HG03520 (cell line): ENCODE data around the gene NSG1.

Source experiments
- ATAC-seq: cut with Tn5 transposase; IDR thresholded peaks from one replicate; pipeline ENCODE4 v1.9.1; 2021; ENCODE audit warnings: mild to moderate bottlenecking, moderate library complexity; ENCODE audit not compliant: unreplicated experiment

The NSG1 gene

GRCh38 chr4:4430492-4431195 is 43.7 kb downstream of the NSG1 start:
- peak; percentile 74 for ATAC-seq

DNA sequence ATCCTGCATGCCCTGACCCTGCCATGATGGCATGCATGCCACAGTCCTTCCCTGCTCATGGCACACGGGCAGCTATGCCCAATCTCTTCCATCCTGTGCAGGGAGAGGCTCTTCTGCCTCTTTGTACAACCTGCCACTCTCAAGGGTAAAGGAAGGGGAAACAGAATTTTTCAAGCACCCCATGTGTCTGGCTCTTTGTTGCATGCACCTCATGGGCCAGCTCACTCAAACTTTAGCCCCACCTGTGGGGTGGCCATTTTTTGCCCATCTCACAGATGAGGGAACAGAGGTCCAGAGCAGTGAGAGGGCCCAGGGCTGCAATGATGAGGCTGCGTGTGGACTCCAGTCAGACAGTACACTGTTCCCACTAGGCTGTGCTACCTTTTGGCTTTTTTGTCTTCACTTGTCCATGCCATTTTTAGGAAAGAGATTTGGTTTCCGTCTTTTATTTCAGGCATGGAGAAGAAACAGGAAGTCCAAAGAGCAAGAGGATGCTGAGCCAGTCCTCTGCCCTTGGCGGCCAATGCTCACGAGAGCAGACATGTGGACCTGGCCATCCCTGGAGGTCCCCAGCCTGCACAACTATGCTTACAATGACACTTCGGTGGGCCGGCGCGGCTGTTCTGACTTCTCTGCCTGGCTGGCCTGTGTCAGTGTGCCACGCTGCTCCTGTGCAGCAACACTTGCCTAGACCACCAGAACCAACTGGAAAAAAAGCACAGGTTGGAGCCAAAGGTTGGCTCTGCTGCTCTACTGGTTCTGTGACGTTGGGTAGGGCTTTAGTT is 45.6 kb downstream of the NSG1 start:
- ATAC-seq = no peak

GRCh38 chr4:4433941-4434340 is 47.0 kb downstream of the NSG1 start:
- ATAC-seq = no peak

GRCh38 chr4:4436244-4436823 is 49.4 kb downstream of the NSG1 start:
- no peak for ATAC-seq

- ATAC-seq = no peak
Measured at GRCh38 chr4:4437798-4438470, 51.0 kb downstream of the NSG1 start.

DNA sequence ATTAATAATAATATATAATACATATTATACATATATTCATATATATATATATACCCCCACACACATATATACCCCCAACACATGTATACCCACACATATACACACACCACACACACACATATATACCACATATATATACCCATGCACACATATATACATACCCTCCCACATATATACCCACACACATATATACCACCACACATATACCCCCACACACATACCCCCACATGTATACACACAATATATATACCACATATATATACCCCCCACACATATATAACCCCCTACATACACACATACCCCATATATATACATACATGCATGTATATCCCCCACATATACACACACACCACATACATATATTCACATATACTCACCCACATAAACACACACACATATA is 52.0 kb downstream of the NSG1 start:
- ATAC-seq = no peak

GRCh38 chr4:4439782-4440181 is 52.9 kb downstream of the NSG1 start:
- no peak for ATAC-seq

- no peak for ATAC-seq
Measured at GRCh38 chr4:4440333-4441061, 53.6 kb downstream of the NSG1 start.

GRCh38 chr4:4443821-4444220 is 56.9 kb downstream of the NSG1 start:
- ATAC-seq = no peak

DNA sequence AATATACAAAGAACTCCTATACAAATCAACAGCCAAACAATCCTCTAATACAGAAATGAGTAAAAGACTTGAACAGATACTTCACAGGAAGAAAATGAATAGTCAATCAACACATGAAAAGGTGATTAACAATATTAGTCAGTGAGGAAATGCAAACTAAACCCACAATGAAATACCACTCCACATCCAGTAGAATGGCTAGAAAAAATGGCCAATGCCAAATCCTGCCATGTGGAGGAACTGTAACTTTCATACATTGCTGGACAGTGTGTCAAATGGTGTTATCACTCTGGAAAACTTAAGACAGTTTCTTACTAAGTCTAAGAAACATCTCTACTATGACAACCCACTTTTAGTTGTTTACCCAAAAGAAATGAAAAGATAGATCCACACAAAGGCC is 59.5 kb downstream of the NSG1 start:
- no peak for ATAC-seq

GRCh38 chr4:4455210-4455865 is 68.4 kb downstream of the NSG1 start:
- no peak for ATAC-seq

- ATAC-seq = no peak
Measured at GRCh38 chr4:4456351-4456750, 69.4 kb downstream of the NSG1 start.

DNA sequence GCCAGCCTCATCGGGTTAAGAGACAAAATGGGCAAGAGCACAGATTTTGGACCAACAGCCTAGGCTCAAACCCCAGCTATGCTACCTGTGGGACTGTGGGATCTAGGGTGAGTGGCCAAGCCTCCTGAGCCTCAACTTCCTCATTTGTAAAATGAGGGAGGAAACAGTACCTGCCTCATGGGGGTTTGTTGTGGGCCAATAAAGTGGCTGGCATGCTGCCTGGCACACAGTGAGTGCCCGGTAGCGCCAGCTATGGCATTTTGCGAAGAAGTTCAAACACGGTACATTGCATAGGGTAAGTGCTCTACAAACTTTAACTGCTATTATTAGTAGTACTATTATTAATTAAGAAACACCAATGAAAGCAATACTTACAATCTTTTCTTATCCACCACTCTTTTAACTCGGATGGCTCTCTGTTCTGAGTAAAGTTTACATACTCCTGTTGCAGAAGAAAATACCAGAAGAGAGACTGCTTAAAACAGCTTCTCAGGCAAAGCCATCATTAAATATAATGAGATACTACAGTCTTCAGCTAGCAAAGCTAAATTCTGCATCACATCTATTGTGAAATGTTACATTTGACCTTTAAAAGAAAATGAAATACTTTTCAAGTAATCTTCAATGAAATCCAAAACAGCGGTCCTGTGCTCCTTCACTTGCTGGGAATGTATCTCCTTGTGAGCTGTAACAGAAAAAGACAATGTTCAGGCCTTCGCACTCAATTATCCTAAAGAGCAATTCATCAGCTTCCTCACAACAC is 70.1 kb downstream of the NSG1 start:
- no peak for ATAC-seq

- ATAC-seq = no peak
Measured at GRCh38 chr4:4457803-4458553, 71.1 kb downstream of the NSG1 start.

GRCh38 chr4:4459181-4459580 is 72.3 kb downstream of the NSG1 start:
- ATAC-seq = no peak

GRCh38 chr4:4460759-4461158 is 73.9 kb downstream of the NSG1 start:
- no peak for ATAC-seq

- no peak for ATAC-seq
Measured at GRCh38 chr4:4461178-4461577, 74.3 kb downstream of the NSG1 start.

GRCh38 chr4:4461850-4462249 is 74.9 kb downstream of the NSG1 start:
- ATAC-seq = no peak

DNA sequence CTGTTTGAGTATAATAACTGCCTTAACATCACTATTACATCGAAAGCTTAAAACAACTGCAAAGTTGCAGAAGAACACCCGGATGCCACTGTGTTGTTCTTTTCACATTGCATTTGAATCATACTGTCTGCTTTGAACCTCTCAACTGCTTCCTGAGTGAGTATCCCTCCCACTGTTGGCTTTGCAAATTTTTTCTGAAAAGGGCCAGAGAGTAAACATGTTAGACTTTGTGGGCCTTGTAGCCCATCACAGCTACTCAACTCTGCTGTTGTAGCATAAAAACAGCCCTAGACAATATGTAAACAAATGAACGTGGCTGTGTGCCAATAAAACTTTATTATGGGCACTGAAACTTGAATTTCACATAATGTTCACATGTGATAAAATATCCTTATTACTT is 76.1 kb downstream of the NSG1 start:
- no peak for ATAC-seq
